Upper lobe of left lung (tissue), 4 donors: Measurements from ENCODE around the gene ANKRD62.

ENCODE experiments used
- CTCF ChIP-seq, 6 experiments: fragments of 450-650 bp in 4 of 6; fragments of 200-600 bp in 2 of 6; sonication (generic) in 2 of 6; IDR thresholded peaks; one replicate each; pipeline ENCODE4 v1.5.1; 2016 to 2019; ENCODE audit warnings: antibody characterized with exemption in 6 of 6
- POLR2A ChIP-seq, 4 donors: fragments of 450-650 bp; IDR thresholded peaks; one replicate each; pipeline ENCODE4 v1.5.1; 2016 to 2017; ENCODE audit warnings: antibody characterized with exemption in 4 of 4, mild to moderate bottlenecking in 2 of 4
- POLR2AphosphoS5 ChIP-seq, 2 donors: sonication (generic); formaldehyde crosslinking; IDR thresholded peaks; one replicate each; pipeline ENCODE4 v1.5.1; 2017; ENCODE audit warnings: antibody characterized with exemption in 2 of 2

GRCh38 chr18:12086249-12086648 lies 7.4 kb upstream of the ANKRD62 start:
- no peak for TF ChIP-seq POLR2AphosphoS5 (IDR thresholded peaks at IDR 0.05)
- no peak for TF ChIP-seq POLR2A (IDR thresholded peaks at IDR 0.05)
- TF ChIP-seq CTCF (IDR thresholded peaks at IDR 0.05) = no peak
